Neural crest cell (in vitro differentiated cells): Measurements from ENCODE around the gene TMEM39A. TPM values are rescaled to one million over a fixed set of nuclear protein-coding genes. Genes with fewer than 3 reads are reported as not detected.

Source experiments
- DNase-seq: peaks from one replicate; pipeline ENCODE4 v3.0.0; 2021; ENCODE audit warnings: low read depth, mixed read lengths, low spot score
- H3K27ac Mint-ChIP-seq: one replicate; pipeline ENCODE4 v1.8.0; 2021; ENCODE audit warnings: mild to moderate bottlenecking, mixed read lengths; ENCODE audit not compliant: unreplicated experiment
- H3K27me3 Mint-ChIP-seq: 2 replicates; pipeline ENCODE4 v1.8.0; 2021; ENCODE audit warnings: low read depth, mild to moderate bottlenecking, mixed read lengths
- H3K36me3 Mint-ChIP-seq: 2 replicates; pipeline ENCODE4 v1.8.0; 2021; ENCODE audit warnings: low read depth, mild to moderate bottlenecking, mixed read lengths
- H3K4me1 Mint-ChIP-seq: 2 replicates; pipeline ENCODE4 v1.8.0; 2021; ENCODE audit warnings: mixed read lengths
- H3K4me3 Mint-ChIP-seq: one replicate; pipeline ENCODE4 v1.8.0; 2021; ENCODE audit warnings: mild to moderate bottlenecking, mixed read lengths
- H3K9me3 Mint-ChIP-seq: 2 replicates; pipeline ENCODE4 v1.8.0; 2021; ENCODE audit warnings: mixed read lengths
- total RNA-seq: library from RNA; stranded (reverse); gene quantifications from 2 replicates; pipeline ENCODE4 v1.2.1, GENCODE V29; 2021
- TF ChIP-seq, protein P1 (sequence below): fragments of 200-600 bp; sonication (generic); conservative IDR thresholded peaks from 2 replicates; pipeline ENCODE4 v1.5.0; 2021; ENCODE audit warnings: antibody characterized with exemption, mild to moderate bottlenecking

Gene TMEM39A
- total RNA-seq, 1 donor from 2014 or later, result 36.1 TPM

DNA sequence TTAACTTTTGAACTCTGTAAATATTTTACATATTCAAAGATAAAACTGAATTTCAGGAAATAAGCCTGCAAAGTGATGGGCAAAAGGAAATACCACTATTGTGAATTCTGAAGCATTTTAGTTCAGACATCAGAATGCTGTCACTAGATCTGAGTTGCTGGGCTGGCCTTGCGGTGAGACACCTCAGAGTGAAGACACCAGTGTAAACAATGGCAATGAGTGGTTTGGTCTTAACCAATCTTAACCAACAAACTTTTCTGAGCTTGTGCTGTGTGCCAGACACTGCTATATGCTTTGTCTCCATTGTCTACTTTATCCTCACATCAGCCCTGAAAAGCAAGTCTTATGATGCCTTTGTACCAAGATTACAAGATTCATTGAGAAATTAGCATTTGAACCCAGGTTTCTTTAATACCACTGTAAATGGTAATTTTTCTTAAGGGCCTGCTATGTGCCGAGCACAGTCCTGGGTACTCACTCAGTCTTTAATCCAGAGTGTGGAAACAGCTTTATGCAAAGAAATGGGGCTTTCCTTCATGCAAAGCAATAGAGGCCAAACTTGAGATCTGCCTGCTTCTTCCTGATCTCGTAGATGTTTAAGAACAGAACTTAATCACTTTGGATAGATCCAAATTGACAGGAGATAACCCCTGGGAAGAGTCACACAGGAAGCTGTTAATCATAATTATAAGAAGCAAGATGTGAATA, 55.0 kb downstream of the TMEM39A start:
- H3K27ac Mint-ChIP-seq, result no peak overlapping the region
- peaks cover 3% of the 10 kb centered on the region for H3K9me3 Mint-ChIP-seq
- TF ChIP-seq, protein P1, sequence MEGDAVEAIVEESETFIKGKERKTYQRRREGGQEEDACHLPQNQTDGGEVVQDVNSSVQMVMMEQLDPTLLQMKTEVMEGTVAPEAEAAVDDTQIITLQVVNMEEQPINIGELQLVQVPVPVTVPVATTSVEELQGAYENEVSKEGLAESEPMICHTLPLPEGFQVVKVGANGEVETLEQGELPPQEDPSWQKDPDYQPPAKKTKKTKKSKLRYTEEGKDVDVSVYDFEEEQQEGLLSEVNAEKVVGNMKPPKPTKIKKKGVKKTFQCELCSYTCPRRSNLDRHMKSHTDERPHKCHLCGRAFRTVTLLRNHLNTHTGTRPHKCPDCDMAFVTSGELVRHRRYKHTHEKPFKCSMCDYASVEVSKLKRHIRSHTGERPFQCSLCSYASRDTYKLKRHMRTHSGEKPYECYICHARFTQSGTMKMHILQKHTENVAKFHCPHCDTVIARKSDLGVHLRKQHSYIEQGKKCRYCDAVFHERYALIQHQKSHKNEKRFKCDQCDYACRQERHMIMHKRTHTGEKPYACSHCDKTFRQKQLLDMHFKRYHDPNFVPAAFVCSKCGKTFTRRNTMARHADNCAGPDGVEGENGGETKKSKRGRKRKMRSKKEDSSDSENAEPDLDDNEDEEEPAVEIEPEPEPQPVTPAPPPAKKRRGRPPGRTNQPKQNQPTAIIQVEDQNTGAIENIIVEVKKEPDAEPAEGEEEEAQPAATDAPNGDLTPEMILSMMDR, result no peak
- DNase-seq, result no peak
- peaks cover 21% of the 10 kb centered on the region for H3K36me3 Mint-ChIP-seq
- H3K4me1 Mint-ChIP-seq, result no peaks in the 10 kb centered on the region
- H3K27me3 Mint-ChIP-seq, result no peaks in the 10 kb centered on the region
- H3K4me3 Mint-ChIP-seq, result no peak overlapping the region

DNA sequence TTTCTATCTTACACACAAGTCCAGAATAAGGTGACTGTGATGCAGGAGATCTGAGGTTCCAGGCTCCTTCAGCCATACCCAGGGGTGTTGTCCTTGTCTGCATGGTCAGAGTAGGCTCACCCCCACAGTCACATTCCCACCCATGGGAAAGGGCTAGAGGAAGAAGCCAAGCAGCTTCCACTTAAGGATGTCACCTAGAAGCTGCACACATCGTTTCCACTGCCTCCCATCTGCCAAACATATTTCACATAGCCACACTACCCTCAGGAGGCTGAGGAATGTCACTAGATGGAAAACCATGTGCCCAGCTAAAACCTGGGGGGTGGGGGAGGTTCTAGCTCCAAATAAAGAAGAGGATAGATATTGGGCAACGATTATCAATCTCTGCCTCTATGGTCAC, 58.1 kb downstream of the TMEM39A start:
- no peak for DNase-seq
- Mint-ChIP-seq H3K27me3 (no peaks in the 10 kb centered on the region), H3K36me3 (peaks cover 8% of the 10 kb centered on the region), H3K27ac (no peak overlapping the region), H3K9me3 (no peaks in the 10 kb centered on the region), H3K4me1 (peaks cover 9% of the 10 kb centered on the region), H3K4me3 (no peak overlapping the region)
- TF ChIP-seq, protein P1, result no peak

DNA sequence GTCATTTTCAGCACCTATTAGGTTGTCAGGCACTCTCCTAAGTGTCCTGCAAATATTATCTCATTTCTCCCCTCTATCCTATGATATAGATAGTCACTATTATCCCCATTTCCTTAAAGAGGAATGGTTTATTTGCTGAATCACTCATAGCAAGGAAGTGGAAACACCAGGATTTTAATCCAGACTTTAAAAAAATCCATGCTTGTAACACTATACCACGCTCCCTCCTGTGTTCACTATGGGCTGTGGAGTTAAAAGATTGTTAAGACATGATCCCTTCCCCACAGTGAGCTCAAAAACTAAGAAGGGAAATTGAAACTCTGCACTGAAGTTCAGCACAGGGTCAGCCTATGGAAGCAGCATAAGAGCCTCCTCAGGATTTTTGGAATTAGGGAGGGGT, 60.2 kb downstream of the TMEM39A start:
- TF ChIP-seq, protein P1, result no peak
- no peaks in the 10 kb centered on the region for H3K9me3 Mint-ChIP-seq
- peaks cover 4% of the 10 kb centered on the region for H3K36me3 Mint-ChIP-seq
- no peak for DNase-seq
- H3K27me3 Mint-ChIP-seq, result no peaks in the 10 kb centered on the region
- no peak overlapping the region for H3K27ac Mint-ChIP-seq
- no peak overlapping the region for H3K4me3 Mint-ChIP-seq
- peaks cover 9% of the 10 kb centered on the region for H3K4me1 Mint-ChIP-seq

DNA sequence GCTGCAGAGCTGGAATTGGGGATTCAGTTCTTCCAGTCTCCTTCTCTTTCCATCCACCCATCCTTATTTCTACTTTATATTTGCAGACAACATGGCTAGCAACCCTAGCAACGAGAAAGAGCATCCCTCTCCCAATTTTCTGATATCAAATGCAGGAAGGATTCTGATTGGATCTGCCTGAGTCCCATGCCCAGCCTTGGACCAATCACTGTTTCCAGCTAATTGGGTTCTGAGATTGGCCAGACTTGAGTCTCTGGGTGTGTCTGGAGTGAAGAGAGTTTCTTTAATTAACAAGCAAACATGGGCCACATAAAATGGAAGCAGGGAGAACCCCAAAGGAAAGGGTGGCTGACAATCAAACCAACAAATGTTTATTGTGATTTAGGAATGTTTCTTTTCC, 60.6 kb downstream of the TMEM39A start:
- no peak for DNase-seq
- no peaks in the 10 kb centered on the region for H3K27me3 Mint-ChIP-seq
- no peak overlapping the region for H3K4me3 Mint-ChIP-seq
- no peak overlapping the region for H3K27ac Mint-ChIP-seq
- peaks cover 4% of the 10 kb centered on the region for H3K36me3 Mint-ChIP-seq
- H3K4me1 Mint-ChIP-seq, result peaks cover 9% of the 10 kb centered on the region
- H3K9me3 Mint-ChIP-seq, result no peaks in the 10 kb centered on the region
- TF ChIP-seq, protein P1, result no peak

DNA sequence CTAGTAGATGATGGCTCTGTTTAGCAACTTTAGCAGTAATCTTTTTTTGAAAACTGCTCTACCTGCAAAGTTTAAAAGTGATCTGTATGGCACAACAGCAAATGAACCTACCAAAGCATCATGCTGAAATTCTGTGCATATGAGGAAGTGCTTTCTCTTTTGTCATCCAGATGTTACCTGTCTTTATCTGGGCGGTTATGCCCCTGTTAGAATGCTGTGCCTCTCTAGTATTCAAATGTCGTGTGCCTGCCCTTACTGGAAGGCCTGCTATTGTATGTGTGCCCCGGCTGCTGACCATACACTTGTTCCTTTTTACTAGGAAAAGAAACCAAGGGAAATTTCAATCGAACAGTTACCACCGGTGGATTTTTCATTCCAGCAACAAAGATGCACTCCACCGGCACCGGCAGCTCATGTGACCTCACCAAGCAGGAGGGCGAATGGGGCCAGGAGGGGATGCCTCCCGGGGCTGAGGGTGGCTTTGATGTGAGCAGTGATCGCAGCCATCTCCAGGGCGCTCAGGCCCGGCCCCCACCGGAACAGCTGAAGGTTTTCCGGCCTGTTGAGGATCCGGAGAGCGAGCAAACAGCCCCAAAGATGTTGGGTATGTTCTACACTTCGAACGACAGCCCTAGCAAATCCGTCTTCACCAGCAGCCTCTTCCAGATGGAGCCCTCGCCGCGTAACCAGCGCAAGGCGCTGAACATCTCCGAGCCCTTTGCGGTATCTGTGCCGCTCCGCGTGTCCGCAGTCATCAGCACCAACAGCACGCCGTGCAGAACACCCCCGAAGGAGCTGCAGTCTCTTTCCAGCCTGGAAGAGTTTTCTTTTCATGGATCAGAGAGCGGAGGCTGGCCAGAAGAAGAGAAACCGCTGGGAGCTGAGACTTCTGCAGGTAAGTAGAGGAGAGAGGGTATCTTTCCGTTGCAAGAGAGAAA, 61.6 kb downstream of the TMEM39A start:
- Mint-ChIP-seq H3K27ac (no peak overlapping the region), H3K9me3 (no peaks in the 10 kb centered on the region), H3K36me3 (no peaks in the 10 kb centered on the region), H3K4me3 (no peak overlapping the region), H3K4me1 (peaks cover 9% of the 10 kb centered on the region), H3K27me3 (no peaks in the 10 kb centered on the region)
- TF ChIP-seq, protein P1, result no peak
- DNase-seq, result peak; percentile 7
